HEK293T (cell line): ENCODE measurements around the gene NEK1.

Experiments
- BHLHE40 ChIP-seq: fragments of 450-650 bp; IDR thresholded peaks from 2 replicates; pipeline ENCODE4 v1.6.1; 2016; ENCODE audit warnings: mild to moderate bottlenecking, moderate library complexity, borderline replicate concordance
- CTBP1 ChIP-seq: fragments of 450-650 bp; IDR thresholded peaks from 2 replicates; pipeline ENCODE4 v1.6.1; 2016; ENCODE audit warnings: borderline replicate concordance
- ELF4 ChIP-seq: fragments of 450-650 bp; IDR thresholded peaks from 2 replicates; pipeline ENCODE4 v1.6.1; 2017; ENCODE audit warnings: antibody characterized with exemption
- FOXA1 ChIP-seq: fragments of 450-650 bp; IDR thresholded peaks from 2 replicates; pipeline ENCODE4 v1.6.1; 2016; ENCODE audit warnings: mild to moderate bottlenecking
- FOXK2 ChIP-seq: fragments of 450-650 bp; IDR thresholded peaks from 2 replicates; pipeline ENCODE4 v1.6.1; 2016; ENCODE audit warnings: mild to moderate bottlenecking
- FOXM1 ChIP-seq: fragments of 450-650 bp; IDR thresholded peaks from 2 replicates; pipeline ENCODE4 v1.6.1; 2017; ENCODE audit warnings: mild to moderate bottlenecking, borderline replicate concordance
- HDGF ChIP-seq: fragments of 450-650 bp; IDR thresholded peaks from 2 replicates; pipeline ENCODE4 v1.6.1; 2017; ENCODE audit warnings: antibody characterized with exemption, borderline replicate concordance
- NFRKB ChIP-seq: fragments of 450-650 bp; IDR thresholded peaks from 2 replicates; pipeline ENCODE4 v1.6.1; 2016; ENCODE audit warnings: mild to moderate bottlenecking, moderate library complexity
- SP1 ChIP-seq: fragments of 450-650 bp; IDR thresholded peaks from 2 replicates; pipeline ENCODE4 v1.6.1; 2017
- SUZ12 ChIP-seq: fragments of 450-650 bp; IDR thresholded peaks from 2 replicates; pipeline ENCODE4 v1.6.1; 2016; ENCODE audit warnings: mild to moderate bottlenecking
- TARDBP ChIP-seq: fragments of 450-650 bp; IDR thresholded peaks from 2 replicates; pipeline ENCODE4 v1.6.1; 2016
- ZNF384 ChIP-seq: fragments of 450-650 bp; IDR thresholded peaks from 2 replicates; pipeline ENCODE4 v1.6.1; 2016
- TF ChIP-seq, protein P1 (sequence below): fragments of 450-650 bp; IDR thresholded peaks from 2 replicates; pipeline ENCODE4 v1.6.1; 2016

- no peak for TF ChIP-seq NFRKB
- TF ChIP-seq, protein P1, sequence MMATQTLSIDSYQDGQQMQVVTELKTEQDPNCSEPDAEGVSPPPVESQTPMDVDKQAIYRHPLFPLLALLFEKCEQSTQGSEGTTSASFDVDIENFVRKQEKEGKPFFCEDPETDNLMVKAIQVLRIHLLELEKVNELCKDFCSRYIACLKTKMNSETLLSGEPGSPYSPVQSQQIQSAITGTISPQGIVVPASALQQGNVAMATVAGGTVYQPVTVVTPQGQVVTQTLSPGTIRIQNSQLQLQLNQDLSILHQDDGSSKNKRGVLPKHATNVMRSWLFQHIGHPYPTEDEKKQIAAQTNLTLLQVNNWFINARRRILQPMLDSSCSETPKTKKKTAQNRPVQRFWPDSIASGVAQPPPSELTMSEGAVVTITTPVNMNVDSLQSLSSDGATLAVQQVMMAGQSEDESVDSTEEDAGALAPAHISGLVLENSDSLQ: no peak
- no peak for TF ChIP-seq ELF4
- TF ChIP-seq TARDBP: no peak
- TF ChIP-seq SP1: no peak
- TF ChIP-seq SUZ12: no peak
- TF ChIP-seq HDGF: no peak
- no peak for TF ChIP-seq FOXK2
- no peak for TF ChIP-seq ZNF384
- TF ChIP-seq FOXM1: no peak
- TF ChIP-seq FOXA1: no peak
- TF ChIP-seq BHLHE40: no peak
- TF ChIP-seq CTBP1: no peak
These were observed 101.8 kb downstream of the NEK1 start for GRCh38 chr4:169510617-169511016.
